NT2/D1 (cell line): ENCODE results near the gene MAP2K6.

ENCODE experiments used
- SUZ12 ChIP-seq: IDR thresholded peaks from 2 replicates; pipeline ENCODE4 v1.6.1; 2011; ENCODE audit not compliant: insufficient read length, insufficient read depth; ENCODE audit errors: extremely low read depth
- YY1 ChIP-seq: IDR thresholded peaks from 2 replicates; pipeline ENCODE4 v1.6.1; 2011; ENCODE audit not compliant: insufficient read length, insufficient read depth
- ZNF274 ChIP-seq: IDR thresholded peaks from 2 replicates; pipeline ENCODE4 v1.6.1; 2011; ENCODE audit warnings: mild to moderate bottlenecking, low read depth, low read length

DNA sequence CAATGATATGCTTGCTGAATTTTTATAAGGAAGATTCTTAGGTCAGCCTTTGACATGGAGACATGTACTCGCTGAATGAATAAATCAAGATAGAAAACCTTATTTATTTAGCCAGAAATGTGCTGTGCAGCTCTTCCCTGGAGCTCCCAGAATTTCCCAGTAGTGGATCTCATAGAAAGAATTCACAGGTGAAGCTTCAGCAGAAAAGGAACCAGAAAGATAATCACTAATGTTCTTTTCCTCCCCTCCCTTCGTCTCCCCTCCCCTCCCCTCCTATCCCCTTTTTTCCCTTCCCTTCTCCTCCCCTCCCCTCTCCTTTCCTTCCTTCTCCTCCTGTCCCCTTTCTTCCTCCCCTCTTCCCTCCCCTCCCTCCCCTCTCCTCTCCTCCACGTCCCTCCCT lies 158.2 kb downstream of the MAP2K6 start:
- TF ChIP-seq ZNF274 (no peak), YY1 (no peak), SUZ12 (no peak)
